PFSK-1 (cell line): Measurements from ENCODE around the gene ZFP1.

Source experiments
- FOXP2 ChIP-seq: optimal IDR thresholded peaks from 2 replicates; pipeline ENCODE3; 2011; ENCODE audit warnings: borderline replicate concordance, control low read depth, inconsistent platforms; ENCODE audit not compliant: insufficient read depth; ENCODE audit errors: extremely low read length, extremely low read depth
- POLR2AphosphoS5 ChIP-seq: IDR thresholded peaks from 2 replicates; pipeline ENCODE4 v1.6.1; 2012; ENCODE audit warnings: low read depth, mild to moderate bottlenecking, control low read depth, low read length, moderate library complexity
- REST ChIP-seq, 2 experiments: IDR thresholded peaks; 2 replicates each; pipeline versions ENCODE4 v1.6.1 to v1.8.0; 2011 to 2012; ENCODE audit warnings: low read depth in 2 of 2, low read length in 2 of 2, control low read depth in 1 of 2, inconsistent platforms in 1 of 2, mild to moderate bottlenecking in 1 of 2, moderate library complexity in 1 of 2; ENCODE audit not compliant: insufficient read depth in 1 of 2
- SIN3A ChIP-seq: IDR thresholded peaks from 2 replicates; pipeline ENCODE4 v1.6.1; 2012; ENCODE audit warnings: mild to moderate bottlenecking, low read length, moderate library complexity, borderline replicate concordance; ENCODE audit not compliant: insufficient read depth
- TAF1 ChIP-seq: IDR thresholded peaks from 2 replicates; pipeline ENCODE4 v1.6.1; 2012; ENCODE audit warnings: low read length, control low read depth, borderline replicate concordance; ENCODE audit not compliant: insufficient read depth

- no peak for TF ChIP-seq SIN3A
- TF ChIP-seq POLR2AphosphoS5: no peak
- no peak for TF ChIP-seq TAF1
- TF ChIP-seq REST (IDR thresholded peaks at IDR 0.05; ENCODE audit: insufficient read depth in 1 of 2, low read depth in 2 of 2, low read length in 2 of 2): no peak
- no peak for TF ChIP-seq FOXP2
Observed at GRCh38 chr16:75147968-75148310, 385 bp upstream of the ZFP1 start.
